SK-N-MC (cell line): ENCODE measurements around the gene WNT5B.
A peak's percentile ranks its signal among the peaks of the same experiment; 100 is the strongest.

Experiments used
- DNase-seq: peaks from one replicate; pipeline ENCODE4 v3.0.0-alpha.2; 2011; ENCODE audit warnings: low read depth, low spot score
- H3K27ac ChIP-seq: fragments of 200-600 bp; sonication (generic); 2 replicates; pipeline ENCODE4 v1.5.1; 2016; ENCODE audit warnings: mixed run types
- H3K36me3 ChIP-seq: fragments of 200-600 bp; sonication (generic); 2 replicates; pipeline ENCODE4 v1.6.1; 2017; ENCODE audit warnings: antibody characterized with exemption, low read length, mixed read lengths; ENCODE audit not compliant: insufficient read depth
- H3K4me3 ChIP-seq: fragments of 200-600 bp; sonication (generic); 2 replicates; pipeline ENCODE4 v1.5.1; 2016
- H3K9ac ChIP-seq: fragments of 200-600 bp; sonication (generic); 2 replicates; pipeline ENCODE4 v1.8.0; 2017; ENCODE audit warnings: mixed run types, mixed read lengths; ENCODE audit not compliant: insufficient read length
- H3K9me3 ChIP-seq: fragments of 200-600 bp; sonication (generic); 2 replicates; pipeline ENCODE4 v1.6.1; 2017; ENCODE audit warnings: low read depth, mild to moderate bottlenecking, antibody characterized with exemption, low read length, moderate library complexity, mixed read lengths
- EZH2 ChIP-seq: fragments of 200-600 bp; sonication (generic); IDR thresholded peaks from one replicate; pipeline ENCODE4 v1.6.1; 2017; ENCODE audit warnings: antibody characterized with exemption
- FOXP2 ChIP-seq: optimal IDR thresholded peaks from 2 replicates; pipeline ENCODE3; 2011; ENCODE audit warnings: mild to moderate bottlenecking, moderate library complexity; ENCODE audit not compliant: insufficient read depth; ENCODE audit errors: extremely low read length, control extremely low read depth
- POLR2AphosphoS5 ChIP-seq: IDR thresholded peaks from 2 replicates; pipeline ENCODE4 v1.6.1; 2012; ENCODE audit warnings: mild to moderate bottlenecking, low read depth, low read length, borderline replicate concordance

The WNT5B gene

DNA sequence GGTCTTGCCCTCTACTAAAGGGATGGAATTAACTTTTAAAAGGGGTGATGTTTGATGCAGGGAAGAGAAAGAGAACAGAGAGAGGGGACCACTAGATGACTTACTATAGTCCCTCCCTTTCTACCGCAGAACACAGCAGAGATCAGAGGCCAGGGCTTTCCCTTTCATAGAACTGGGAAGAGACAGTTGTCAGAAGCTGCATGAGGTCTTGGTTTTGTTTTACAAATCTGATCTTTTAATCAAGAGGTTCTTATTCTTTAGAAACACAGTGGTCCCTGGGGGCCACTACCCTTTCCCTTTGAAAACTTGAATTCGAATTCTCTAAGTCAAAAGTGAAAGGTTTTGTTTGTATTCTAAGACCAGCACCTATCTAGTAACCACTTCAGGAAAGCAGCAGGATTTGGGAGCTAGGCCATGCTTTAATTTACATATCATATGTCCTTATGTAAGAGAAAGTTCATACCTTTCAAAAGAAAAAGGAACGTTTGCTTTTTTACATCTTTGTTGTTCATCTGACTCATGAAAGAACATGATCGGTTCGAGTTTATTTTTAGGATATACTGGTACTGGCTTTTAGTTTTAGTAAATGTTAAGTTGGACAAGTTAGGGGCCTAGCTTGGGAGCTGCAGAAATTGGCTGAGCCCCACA, 41.0 kb upstream of the WNT5B start:
- no peak for TF ChIP-seq EZH2
- no peak for TF ChIP-seq FOXP2
- TF ChIP-seq POLR2AphosphoS5, result no peak
- Histone ChIP-seq H3K9me3 (no peaks in the 10 kb centered on the region), H3K9ac (no peak overlapping the region), H3K36me3 (no peaks in the 10 kb centered on the region; the same call in 1 of the 2 replicates), H3K27ac (no peak overlapping the region), H3K4me3 (no peak overlapping the region)
- DNase-seq, result no peak

GRCh38 chr12:1588575-1588947, 40.5 kb upstream of the WNT5B start:
- Histone ChIP-seq H3K9me3 (no peaks in the 10 kb centered on the region), H3K27ac (no peak overlapping the region), H3K36me3 (no peaks in the 10 kb centered on the region; the same call in 1 of the 2 replicates), H3K4me3 (no peak overlapping the region), H3K9ac (no peak overlapping the region)
- DNase-seq, result no peak
- TF ChIP-seq POLR2AphosphoS5, result no peak

GRCh38 chr12:1590221-1590979, 38.6 kb upstream of the WNT5B start:
- Histone ChIP-seq H3K9me3 (no peaks in the 10 kb centered on the region), H3K9ac (no peak overlapping the region), H3K4me3 (peak overlapping the region; percentile 3; the same call in 1 of the 2 replicates), H3K27ac (no peak overlapping the region), H3K36me3 (no peaks in the 10 kb centered on the region; the same call in 1 of the 2 replicates)
- no peak for DNase-seq
- TF ChIP-seq POLR2AphosphoS5 (no peak), EZH2 (no peak), FOXP2 (no peak)

- Histone ChIP-seq H3K27ac (no peak overlapping the region), H3K4me3 (peak overlapping the region; percentile 72; the same call in 1 of the 2 replicates), H3K36me3 (no peaks in the 10 kb centered on the region; the same call in 1 of the 2 replicates), H3K9ac (no peak overlapping the region), H3K9me3 (no peaks in the 10 kb centered on the region)
- no peak for DNase-seq
- TF ChIP-seq EZH2, result no peak
- no peak for TF ChIP-seq FOXP2
- no peak for TF ChIP-seq POLR2AphosphoS5
Measured at GRCh38 chr12:1591034-1591433, 38.0 kb upstream of the WNT5B start.

DNA sequence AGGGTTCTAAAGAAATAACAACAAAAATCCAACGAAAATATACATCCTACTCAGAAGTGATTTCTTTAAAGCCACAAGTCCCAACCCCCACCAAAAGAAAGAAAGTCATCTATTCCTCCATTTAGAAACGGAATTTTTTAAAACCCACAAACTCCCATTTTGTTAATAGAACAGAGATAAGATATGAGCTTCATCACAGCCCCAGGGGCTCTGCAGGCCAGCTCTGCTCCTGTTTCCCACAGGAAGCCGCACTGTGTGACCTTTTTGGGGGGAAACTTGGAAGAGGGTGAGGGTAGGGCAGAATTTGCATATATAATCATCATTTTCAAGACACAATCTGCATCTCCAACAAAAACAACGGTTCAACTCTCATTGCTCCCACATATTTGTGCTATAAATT, 37.5 kb upstream of the WNT5B start:
- Histone ChIP-seq H3K9ac (peak overlapping the region; percentile 43), H3K9me3 (no peaks in the 10 kb centered on the region), H3K4me3 (peak overlapping the region; percentile 72), H3K36me3 (no peaks in the 10 kb centered on the region; the same call in 1 of the 2 replicates), H3K27ac (no peak overlapping the region)
- TF ChIP-seq EZH2 (no peak), POLR2AphosphoS5 (no peak), FOXP2 (no peak)
- DNase-seq, result no peak

DNA sequence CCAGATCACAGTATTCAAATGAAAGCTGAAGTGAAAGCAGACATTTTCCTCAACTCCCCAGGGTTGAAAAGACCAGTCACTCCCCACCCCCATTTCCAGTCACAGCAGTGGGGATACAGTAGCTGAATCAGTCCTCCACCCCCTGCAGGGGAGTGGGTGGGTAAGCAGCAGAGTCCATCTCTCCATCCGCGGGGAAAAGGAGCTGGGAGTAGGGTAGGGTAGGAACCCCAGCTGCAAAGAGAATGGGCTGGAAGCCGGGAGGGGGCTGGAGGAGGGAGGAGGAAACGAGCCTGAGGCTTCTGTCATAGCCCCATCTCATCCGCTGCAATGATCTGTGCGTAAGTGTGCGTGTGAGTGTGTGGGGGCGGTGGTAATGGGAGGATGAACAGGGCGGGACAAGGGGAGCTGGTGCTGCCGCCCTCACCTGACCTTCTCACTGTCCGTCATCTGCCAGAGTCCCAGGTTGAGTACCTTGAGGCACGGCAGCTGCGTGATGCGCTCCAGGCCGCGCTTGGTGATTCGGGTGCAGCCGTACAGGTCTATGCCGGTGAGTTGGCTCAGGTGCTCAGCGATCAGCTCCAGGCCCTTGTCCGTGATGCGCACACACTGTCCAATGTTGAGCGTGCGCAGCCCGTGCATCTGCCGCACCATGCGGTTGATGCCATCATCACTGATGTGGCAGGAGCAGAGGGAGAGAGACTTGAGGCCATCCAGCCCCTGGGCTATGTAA, 36.4 kb upstream of the WNT5B start:
- Histone ChIP-seq H3K9ac (no peak overlapping the region), H3K27ac (no peak overlapping the region)
- TF ChIP-seq FOXP2, result no peak

GRCh38 chr12:1593174-1594005, 35.6 kb upstream of the WNT5B start:
- H3K4me3 ChIP-seq, result peak overlapping the region; percentile 81

More for the DNA sequence above, 36.4 kb upstream of the WNT5B start:
- Histone ChIP-seq H3K9me3 (no peaks in the 10 kb centered on the region), H3K4me3 (peak overlapping the region; percentile 81), H3K36me3 (no peaks in the 10 kb centered on the region; the same call in 1 of the 2 replicates)
- DNase-seq, result no peak

DNA sequence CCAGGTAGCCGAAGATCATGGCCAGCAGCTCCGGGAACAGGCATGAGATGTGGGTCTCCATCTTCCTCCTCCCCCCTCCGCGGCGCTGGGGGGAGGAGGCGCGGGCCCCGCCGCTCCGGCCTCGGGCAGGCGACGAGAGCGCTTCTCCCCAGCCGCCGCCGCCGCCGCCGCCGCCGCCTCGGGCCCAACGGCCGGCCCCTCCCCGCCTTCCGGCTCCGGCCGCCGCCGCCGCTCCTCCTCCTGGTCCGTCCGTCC, 35.1 kb upstream of the WNT5B start:
- Histone ChIP-seq H3K27ac (no peak overlapping the region), H3K9ac (no peak overlapping the region), H3K36me3 (no peaks in the 10 kb centered on the region; the same call in 1 of the 2 replicates), H3K4me3 (peak overlapping the region; percentile 81), H3K9me3 (no peaks in the 10 kb centered on the region)
- no peak for TF ChIP-seq EZH2
- TF ChIP-seq POLR2AphosphoS5, result no peak
- no peak for TF ChIP-seq FOXP2
- DNase-seq, result no peak

More at GRCh38 chr12:1593174-1594005, 35.6 kb upstream of the WNT5B start:
- Histone ChIP-seq H3K9me3 (no peaks in the 10 kb centered on the region), H3K27ac (no peak overlapping the region), H3K9ac (no peak overlapping the region), H3K36me3 (no peaks in the 10 kb centered on the region; the same call in 1 of the 2 replicates)
- no peak for DNase-seq
- TF ChIP-seq FOXP2 (no peak), POLR2AphosphoS5 (no peak), EZH2 (no peak)
